Adrenal gland (tissue), 5 donors: Measurements from ENCODE around the gene THSD4.
"Not testable (repeated sequence)": the region's sequence is repeated elsewhere in the genome, so short reads cannot be mapped to it uniquely, and the experiment has no call there.

Source experiments
- POLR2A ChIP-seq, 2 donors: fragments of 450-650 bp; IDR thresholded peaks; one replicate each; pipeline ENCODE4 v1.6.1; 2017; ENCODE audit warnings: antibody characterized with exemption in 2 of 2, mild to moderate bottlenecking in 2 of 2, moderate library complexity in 1 of 2
- TF ChIP-seq, protein P1 (sequence below), 6 experiments: fragments of 450-650 bp in 4 of 6; fragments of 200-600 bp in 2 of 6; sonication (generic) in 1 of 6; IDR thresholded peaks; 1 replicate in 5 of 6; 2 replicates in 1 of 6; pipeline versions ENCODE4 v1.5.1 to v1.8.0; 2016 to 2021; ENCODE audit warnings: antibody characterized with exemption in 6 of 6, mild to moderate bottlenecking in 2 of 6, moderate library complexity in 1 of 6
- donor health status: DM: no; HTN: no; CAD: no.

DNA sequence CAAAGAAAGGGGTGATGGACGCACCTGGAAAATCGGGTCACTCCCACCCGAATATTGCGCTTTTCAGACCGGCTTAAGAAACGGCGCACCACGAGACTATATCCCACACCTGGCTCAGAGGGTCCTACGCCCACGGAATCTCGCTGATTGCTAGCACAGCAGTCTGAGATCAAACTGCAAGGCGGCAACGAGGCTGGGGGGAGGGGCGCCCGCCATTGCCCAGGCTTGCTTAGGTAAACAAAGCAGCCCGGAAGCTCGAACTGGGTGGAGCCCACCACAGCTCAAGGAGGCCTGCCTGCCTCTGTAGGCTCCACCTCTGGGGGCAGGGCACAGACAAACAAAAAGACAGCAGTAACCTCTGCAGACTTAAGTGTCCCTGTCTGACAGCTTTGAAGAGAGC is 59.1 kb downstream of the THSD4 start:
- TF ChIP-seq, protein P1, sequence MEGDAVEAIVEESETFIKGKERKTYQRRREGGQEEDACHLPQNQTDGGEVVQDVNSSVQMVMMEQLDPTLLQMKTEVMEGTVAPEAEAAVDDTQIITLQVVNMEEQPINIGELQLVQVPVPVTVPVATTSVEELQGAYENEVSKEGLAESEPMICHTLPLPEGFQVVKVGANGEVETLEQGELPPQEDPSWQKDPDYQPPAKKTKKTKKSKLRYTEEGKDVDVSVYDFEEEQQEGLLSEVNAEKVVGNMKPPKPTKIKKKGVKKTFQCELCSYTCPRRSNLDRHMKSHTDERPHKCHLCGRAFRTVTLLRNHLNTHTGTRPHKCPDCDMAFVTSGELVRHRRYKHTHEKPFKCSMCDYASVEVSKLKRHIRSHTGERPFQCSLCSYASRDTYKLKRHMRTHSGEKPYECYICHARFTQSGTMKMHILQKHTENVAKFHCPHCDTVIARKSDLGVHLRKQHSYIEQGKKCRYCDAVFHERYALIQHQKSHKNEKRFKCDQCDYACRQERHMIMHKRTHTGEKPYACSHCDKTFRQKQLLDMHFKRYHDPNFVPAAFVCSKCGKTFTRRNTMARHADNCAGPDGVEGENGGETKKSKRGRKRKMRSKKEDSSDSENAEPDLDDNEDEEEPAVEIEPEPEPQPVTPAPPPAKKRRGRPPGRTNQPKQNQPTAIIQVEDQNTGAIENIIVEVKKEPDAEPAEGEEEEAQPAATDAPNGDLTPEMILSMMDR (IDR thresholded peaks at IDR 0.05) = not testable (repeated sequence)
- not testable (repeated sequence) for TF ChIP-seq POLR2A (IDR thresholded peaks at IDR 0.05)
